ENCODE data around the gene QRFP. TPM values are rescaled to one million over a fixed set of nuclear protein-coding genes. Genes with fewer than 3 reads are reported as not detected.
A peak's percentile ranks its signal among the peaks of the same experiment; 100 is the strongest.

The QRFP gene
- total and polyA plus RNA-seq, 12 donors, result not detected

DNA sequence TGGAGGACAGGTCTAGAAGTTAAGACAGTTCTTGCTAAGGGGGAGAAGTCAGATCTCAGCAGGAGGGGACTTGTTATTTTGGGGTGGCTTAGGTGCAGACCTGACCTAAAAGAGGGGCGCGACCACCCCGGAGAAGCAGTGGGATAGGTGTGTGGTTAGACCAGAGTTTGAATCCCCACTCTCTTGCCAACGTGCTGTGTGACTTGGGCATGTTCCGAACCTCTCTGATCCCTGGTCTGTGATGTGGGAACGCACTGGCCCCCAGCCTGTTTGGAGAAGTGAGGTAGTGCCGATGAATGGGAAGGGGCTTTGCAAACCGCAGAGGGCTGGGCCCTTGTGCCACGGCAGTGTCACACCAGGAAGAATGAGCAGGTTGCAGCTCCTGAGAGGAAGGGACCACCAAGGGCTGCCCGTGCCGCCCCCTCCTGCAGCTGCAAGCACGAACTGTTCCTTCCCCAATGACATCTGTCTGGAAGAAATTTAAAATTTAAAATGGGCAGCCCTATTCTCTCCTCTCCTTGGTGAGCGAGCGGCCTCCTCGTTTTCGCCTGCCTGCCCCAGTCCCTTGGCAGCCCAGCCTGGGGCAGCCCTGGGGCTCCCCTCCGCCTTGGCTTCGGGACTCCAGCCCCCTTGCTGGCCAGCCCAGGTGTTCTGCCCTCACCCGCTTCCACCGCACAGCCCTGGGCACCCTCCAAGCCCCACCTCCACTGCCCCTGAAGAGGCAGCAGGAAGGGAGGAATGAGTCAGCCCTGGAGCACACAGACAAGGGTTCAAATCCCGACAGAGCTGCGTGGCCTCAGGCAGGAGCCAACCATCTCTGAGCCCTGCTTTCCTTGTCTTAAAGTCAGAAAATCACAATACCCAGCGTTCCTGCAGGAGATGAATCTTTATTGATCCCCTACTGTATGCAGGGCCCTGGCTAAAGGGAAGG lies 40.8 kb upstream of the QRFP start:
- H3K9me3 ChIP-seq (replicated peaks in 1 of 3), result no peaks in the 10 kb centered on the region
- H3K27ac ChIP-seq, result peak overlapping the region in 4 of 5 donors; percentile 86 to 91 (median 89)
- WGBS, 4 donors, result 63 to 67% (median 65%) methylated on average over 20 to 23 of the region's 23 CpGs
- DNase-seq, result no peak
- no peaks in the 10 kb centered on the region for H3K36me3 ChIP-seq (replicated peaks in 1 of 2)
- H3K4me3 ChIP-seq, result peak overlapping the region in 1 of 4 donors; percentile 68
- intact Hi-C loops (cut with DNase I), result loop anchor here in 1 of 2 donors (10.0 kb wide), 1 partner anchor 233 kb away; no protein-coding TSS in a partner anchor
- H3K4me1 ChIP-seq (replicated peaks in 1 of 2), result peaks cover 38 to 51% of the 10 kb centered on the region in 2 donors
- H3K27me3 ChIP-seq, result peaks cover 35% of the 10 kb centered on the region
- no peak for TF ChIP-seq POLR2A (IDR thresholded peaks at IDR 0.05)
- TF ChIP-seq, protein P1, sequence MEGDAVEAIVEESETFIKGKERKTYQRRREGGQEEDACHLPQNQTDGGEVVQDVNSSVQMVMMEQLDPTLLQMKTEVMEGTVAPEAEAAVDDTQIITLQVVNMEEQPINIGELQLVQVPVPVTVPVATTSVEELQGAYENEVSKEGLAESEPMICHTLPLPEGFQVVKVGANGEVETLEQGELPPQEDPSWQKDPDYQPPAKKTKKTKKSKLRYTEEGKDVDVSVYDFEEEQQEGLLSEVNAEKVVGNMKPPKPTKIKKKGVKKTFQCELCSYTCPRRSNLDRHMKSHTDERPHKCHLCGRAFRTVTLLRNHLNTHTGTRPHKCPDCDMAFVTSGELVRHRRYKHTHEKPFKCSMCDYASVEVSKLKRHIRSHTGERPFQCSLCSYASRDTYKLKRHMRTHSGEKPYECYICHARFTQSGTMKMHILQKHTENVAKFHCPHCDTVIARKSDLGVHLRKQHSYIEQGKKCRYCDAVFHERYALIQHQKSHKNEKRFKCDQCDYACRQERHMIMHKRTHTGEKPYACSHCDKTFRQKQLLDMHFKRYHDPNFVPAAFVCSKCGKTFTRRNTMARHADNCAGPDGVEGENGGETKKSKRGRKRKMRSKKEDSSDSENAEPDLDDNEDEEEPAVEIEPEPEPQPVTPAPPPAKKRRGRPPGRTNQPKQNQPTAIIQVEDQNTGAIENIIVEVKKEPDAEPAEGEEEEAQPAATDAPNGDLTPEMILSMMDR (IDR thresholded peaks at IDR 0.05), result no peak

DNA sequence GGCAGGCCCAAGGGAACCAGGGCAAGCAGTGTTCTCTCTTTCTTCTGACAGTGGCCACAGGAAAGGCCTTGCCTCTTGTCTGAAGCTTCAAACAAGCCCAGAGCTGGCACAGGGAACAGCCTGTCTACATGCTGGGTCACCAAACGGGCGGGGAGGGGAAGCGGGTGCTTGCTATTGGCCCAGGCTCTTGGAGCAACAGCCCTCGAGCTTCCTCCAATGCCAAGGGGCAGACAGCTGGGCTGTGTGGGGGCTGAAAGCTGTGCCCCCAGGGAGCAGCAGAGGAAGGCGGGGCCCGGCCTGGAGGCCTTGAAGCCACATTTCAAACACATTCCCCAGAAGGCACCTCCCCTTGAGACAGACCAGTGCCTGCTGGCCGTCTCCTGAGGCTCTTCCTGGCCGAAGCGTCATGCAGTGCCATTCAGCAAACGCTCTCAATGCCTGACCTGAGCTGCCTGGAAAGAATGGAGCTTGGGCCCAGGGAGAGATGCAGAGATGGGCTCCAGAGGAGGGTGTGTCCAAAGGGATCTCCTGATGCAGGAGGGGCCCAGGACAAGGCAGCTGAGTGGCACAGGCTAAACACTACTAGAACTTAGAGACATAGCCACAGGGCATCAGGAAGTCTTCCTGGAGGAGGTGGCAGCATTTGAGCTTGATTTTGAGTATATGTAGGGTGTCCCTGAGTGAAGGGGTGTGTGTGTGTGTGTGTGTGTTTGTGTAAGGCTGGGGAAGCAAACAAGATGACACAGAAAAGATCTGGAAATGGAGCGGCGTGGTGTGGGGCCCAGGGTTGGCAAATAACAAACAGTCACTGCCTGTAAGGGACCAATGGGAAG lies 39.9 kb upstream of the QRFP start:
- H3K36me3 ChIP-seq (replicated peaks in 1 of 2), result no peaks in the 10 kb centered on the region
- WGBS, 4 donors, result 22 to 30% (median 25%) methylated on average over 8 to 12 of the region's 12 CpGs
- H3K9me3 ChIP-seq (replicated peaks in 1 of 3), result no peaks in the 10 kb centered on the region
- DNase-seq, result peak; percentile 81 to 98 (median 96)
- H3K4me3 ChIP-seq, result no peak overlapping the region
- H3K4me1 ChIP-seq (replicated peaks in 1 of 2), result peaks cover 38 to 51% of the 10 kb centered on the region in 2 donors
- H3K27me3 ChIP-seq, result peaks cover 29% of the 10 kb centered on the region
- TF ChIP-seq POLR2A (IDR thresholded peaks at IDR 0.05), result peak in 1 of 2 donors; percentile 73
- TF ChIP-seq, protein P1 (IDR thresholded peaks at IDR 0.05), result no peak
- H3K27ac ChIP-seq, result peak overlapping the region; percentile 67 to 91 (median 88)
- intact Hi-C loops (cut with DNase I), result loop anchor here in 1 of 2 donors (10.0 kb wide), 1 partner anchor 232 kb away; no protein-coding TSS in a partner anchor

DNA sequence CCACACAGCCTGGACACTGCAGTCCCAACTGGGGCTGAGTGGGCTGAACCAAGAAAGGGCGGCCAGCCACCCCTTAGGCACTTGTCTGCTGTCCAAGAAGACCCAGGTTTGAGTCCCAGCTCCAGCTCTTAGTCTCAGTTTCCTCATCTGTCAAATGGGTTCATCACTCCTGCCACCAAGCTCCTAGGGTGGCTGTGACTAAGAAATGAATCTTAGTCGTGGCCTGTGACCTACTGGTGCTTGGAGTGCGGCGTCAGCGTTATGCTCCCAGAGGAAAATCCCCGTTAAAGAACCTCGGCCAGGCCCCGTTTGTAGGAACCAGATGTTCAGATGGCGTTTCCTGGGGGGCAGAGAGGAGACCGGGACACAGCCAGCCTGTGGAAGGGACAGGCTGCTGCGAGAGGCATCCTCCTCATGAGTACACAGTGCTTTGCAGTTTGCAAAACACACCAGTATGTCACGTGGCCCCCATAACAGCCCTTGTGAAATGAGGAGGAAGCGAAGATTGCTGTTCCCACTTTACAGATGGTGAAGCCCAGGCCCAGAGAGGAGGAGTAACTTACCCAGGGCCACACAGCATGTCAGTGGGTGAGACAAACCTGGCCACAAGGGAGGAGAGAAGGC lies 39.1 kb upstream of the QRFP start:
- H3K36me3 ChIP-seq (replicated peaks in 1 of 2), result no peaks in the 10 kb centered on the region
- TF ChIP-seq, protein P1 (IDR thresholded peaks at IDR 0.05), result no peak
- TF ChIP-seq POLR2A (IDR thresholded peaks at IDR 0.05), result no peak
- H3K27me3 ChIP-seq, result peaks cover 29% of the 10 kb centered on the region
- H3K27ac ChIP-seq, result peak overlapping the region; percentile 67 to 91 (median 88)
- 45 to 52% (median 50%) methylated on average over 7 to 13 of the region's 13 CpGs for WGBS, 4 donors
- no peak overlapping the region for H3K4me3 ChIP-seq
- H3K9me3 ChIP-seq (replicated peaks in 1 of 3), result no peaks in the 10 kb centered on the region
- H3K4me1 ChIP-seq (replicated peaks in 1 of 2), result peaks cover 38 to 51% of the 10 kb centered on the region in 2 donors
- DNase-seq, result peak in 1 of 7 donors; percentile 47
- intact Hi-C loops (cut with DNase I), result loop anchor here in 1 of 2 donors (10.0 kb wide), 1 partner anchor 231 kb away; no protein-coding TSS in a partner anchor
